GM21786 (cell line): ENCODE results near the gene ERBB4.

ENCODE experiments used
- ATAC-seq: cut with Tn5 transposase; IDR thresholded peaks from one replicate; pipeline ENCODE4 v1.9.1; 2021; ENCODE audit not compliant: unreplicated experiment

The ERBB4 gene

GRCh38 chr2:212367431-212367830 lies 171.2 kb downstream of the ERBB4 start:
- ATAC-seq, result no peak

- no peak for ATAC-seq
Measured at GRCh38 chr2:212364112-212364985, 174.3 kb downstream of the ERBB4 start.

GRCh38 chr2:212361174-212361756 lies 177.3 kb downstream of the ERBB4 start:
- no peak for ATAC-seq

GRCh38 chr2:212360068-212360460 lies 178.5 kb downstream of the ERBB4 start:
- ATAC-seq, result no peak

GRCh38 chr2:212359425-212360067 lies 179.1 kb downstream of the ERBB4 start:
- no peak for ATAC-seq

GRCh38 chr2:212357606-212358005 lies 181.0 kb downstream of the ERBB4 start:
- ATAC-seq, result no peak

GRCh38 chr2:212354382-212354781 lies 184.2 kb downstream of the ERBB4 start:
- ATAC-seq, result no peak

GRCh38 chr2:212348501-212348900 lies 190.1 kb downstream of the ERBB4 start:
- no peak for ATAC-seq

GRCh38 chr2:212346865-212347264 lies 191.7 kb downstream of the ERBB4 start:
- ATAC-seq, result no peak

- no peak for ATAC-seq
Measured at GRCh38 chr2:212345966-212346365, 192.6 kb downstream of the ERBB4 start.

- no peak for ATAC-seq
Measured at GRCh38 chr2:212344131-212344530, 194.5 kb downstream of the ERBB4 start.

GRCh38 chr2:212343167-212343566 lies 195.4 kb downstream of the ERBB4 start:
- ATAC-seq, result no peak

GRCh38 chr2:212337486-212338343 lies 200.9 kb downstream of the ERBB4 start:
- no peak for ATAC-seq

- ATAC-seq, result no peak
Measured at GRCh38 chr2:212337036-212337435, 201.6 kb downstream of the ERBB4 start.

GRCh38 chr2:212330263-212330662 lies 208.3 kb downstream of the ERBB4 start:
- no peak for ATAC-seq

GRCh38 chr2:212328712-212329496 lies 209.7 kb downstream of the ERBB4 start:
- no peak for ATAC-seq

- ATAC-seq, result no peak
Measured at GRCh38 chr2:212328136-212328535, 210.5 kb downstream of the ERBB4 start.

- no peak for ATAC-seq
Measured at GRCh38 chr2:212327171-212327809, 211.3 kb downstream of the ERBB4 start.

GRCh38 chr2:212318636-212319035 lies 220.0 kb downstream of the ERBB4 start:
- ATAC-seq, result no peak

- ATAC-seq, result no peak
Measured at GRCh38 chr2:212314680-212315079, 223.9 kb downstream of the ERBB4 start.
